ENCODE measurements around the gene RAC2.
"Not testable (repeated sequence)": the region's sequence is repeated elsewhere in the genome, so short reads cannot be mapped to it uniquely, and the experiment has no call there.

RAC2 gene

DNA sequence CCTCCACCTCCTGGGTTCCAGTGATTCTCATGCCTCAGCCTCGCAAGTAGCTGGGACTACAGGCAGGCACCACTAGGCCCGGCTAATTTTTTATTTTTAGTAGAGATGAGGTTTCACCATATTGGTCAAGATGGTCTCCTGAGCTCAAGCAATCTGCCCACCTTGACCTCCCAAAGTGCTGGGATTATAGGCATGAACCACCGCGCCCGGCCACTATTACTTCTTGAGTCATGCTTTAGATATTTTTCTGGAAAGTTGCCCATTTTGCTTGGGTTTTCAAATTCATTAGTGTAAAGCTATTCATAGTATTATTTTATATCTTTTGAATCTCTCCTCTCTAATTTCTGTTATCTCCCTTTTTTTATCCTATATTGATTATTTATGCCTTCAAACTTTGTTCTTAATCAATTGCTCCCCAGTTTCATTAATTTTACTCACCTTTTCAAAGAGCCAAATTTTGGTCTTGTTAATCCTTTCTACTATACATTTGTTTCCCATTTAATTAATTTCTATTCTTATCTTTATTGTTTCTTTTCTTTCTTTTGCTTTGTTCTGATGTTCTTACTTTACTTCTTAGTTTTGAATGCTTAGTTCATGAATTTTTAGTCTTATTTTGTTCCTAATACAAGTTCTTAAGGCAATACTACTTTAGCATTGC, 10.3 kb upstream of the RAC2 start:
- peaks cover 0 to 59% of the 10 kb centered on the region in 2 donors for H3K27me3 ChIP-seq
- H3K4me3 ChIP-seq: no peak overlapping the region
- DNase-seq: no peak
- TF ChIP-seq, protein P1, sequence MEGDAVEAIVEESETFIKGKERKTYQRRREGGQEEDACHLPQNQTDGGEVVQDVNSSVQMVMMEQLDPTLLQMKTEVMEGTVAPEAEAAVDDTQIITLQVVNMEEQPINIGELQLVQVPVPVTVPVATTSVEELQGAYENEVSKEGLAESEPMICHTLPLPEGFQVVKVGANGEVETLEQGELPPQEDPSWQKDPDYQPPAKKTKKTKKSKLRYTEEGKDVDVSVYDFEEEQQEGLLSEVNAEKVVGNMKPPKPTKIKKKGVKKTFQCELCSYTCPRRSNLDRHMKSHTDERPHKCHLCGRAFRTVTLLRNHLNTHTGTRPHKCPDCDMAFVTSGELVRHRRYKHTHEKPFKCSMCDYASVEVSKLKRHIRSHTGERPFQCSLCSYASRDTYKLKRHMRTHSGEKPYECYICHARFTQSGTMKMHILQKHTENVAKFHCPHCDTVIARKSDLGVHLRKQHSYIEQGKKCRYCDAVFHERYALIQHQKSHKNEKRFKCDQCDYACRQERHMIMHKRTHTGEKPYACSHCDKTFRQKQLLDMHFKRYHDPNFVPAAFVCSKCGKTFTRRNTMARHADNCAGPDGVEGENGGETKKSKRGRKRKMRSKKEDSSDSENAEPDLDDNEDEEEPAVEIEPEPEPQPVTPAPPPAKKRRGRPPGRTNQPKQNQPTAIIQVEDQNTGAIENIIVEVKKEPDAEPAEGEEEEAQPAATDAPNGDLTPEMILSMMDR (IDR thresholded peaks at IDR 0.05): no peak
- no peak overlapping the region for H3K27ac ChIP-seq
- H3K9me3 ChIP-seq: no peaks in the 10 kb centered on the region
- H3K4me1 ChIP-seq: no peaks in the 10 kb centered on the region
- intact Hi-C loops (cut with DNase I; ENCODE audit: low total_unique reads): no loop called here
- H3K36me3 ChIP-seq: no peaks in the 10 kb centered on the region

DNA sequence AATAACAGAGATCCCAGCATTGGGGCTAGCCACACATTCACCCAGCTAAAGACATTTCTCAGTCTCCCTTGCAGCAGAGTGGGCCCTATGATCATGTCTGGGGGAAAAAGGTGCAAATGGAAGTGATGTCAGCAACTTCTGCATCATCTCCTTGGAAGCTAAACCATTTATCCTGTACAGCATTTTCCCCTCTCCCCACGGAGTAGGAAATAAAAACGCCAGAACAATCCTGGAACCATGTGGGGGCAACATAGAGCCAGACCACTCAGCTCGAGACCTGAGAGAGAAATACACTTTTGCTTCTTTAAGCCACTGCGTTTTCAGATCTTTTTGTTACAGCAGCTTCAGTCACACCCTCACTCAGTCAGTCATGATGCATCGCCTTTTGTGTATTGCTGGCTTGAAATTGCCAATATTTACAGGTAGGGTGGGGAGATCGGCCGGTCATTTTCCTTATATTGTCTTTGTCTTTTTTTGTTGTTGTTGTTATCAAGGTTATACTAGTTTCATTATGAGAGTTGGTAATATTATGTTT, 9.1 kb upstream of the RAC2 start:
- Histone ChIP-seq H3K36me3 (no peaks in the 10 kb centered on the region), H3K27me3 (peaks cover 0 to 57% of the 10 kb centered on the region in 2 donors), H3K9me3 (no peaks in the 10 kb centered on the region), H3K4me3 (no peak overlapping the region), H3K4me1 (no peaks in the 10 kb centered on the region), H3K27ac (no peak overlapping the region)
- TF ChIP-seq, protein P1 (IDR thresholded peaks at IDR 0.05): no peak
- no peak for DNase-seq
- intact Hi-C loops (cut with DNase I; ENCODE audit: low total_unique reads): no loop called here

DNA sequence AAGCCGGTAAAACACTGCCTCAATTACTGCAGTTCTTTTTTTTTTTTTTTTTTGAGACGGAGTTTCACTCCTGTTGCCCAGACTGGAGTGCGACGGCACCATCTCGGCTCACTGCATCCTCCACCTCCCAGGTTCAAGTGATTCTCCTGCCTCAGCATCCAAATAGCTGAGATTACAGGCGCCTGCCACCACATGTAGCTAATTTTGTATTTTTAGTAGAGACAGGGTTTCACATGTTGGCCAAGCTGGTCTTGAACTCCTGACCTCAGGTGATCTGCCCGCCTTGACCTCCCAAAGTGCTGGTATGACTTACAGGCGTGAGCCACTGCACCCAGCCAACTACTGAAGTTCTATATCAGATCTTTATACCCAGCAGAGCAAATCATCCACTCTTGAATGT, 7.8 kb upstream of the RAC2 start:
- intact Hi-C loops (cut with DNase I; ENCODE audit: low total_unique reads); H3K27ac ChIP-seq; H3K9me3 ChIP-seq; H3K4me1 ChIP-seq; H3K36me3 ChIP-seq; H3K4me3 ChIP-seq: not testable (repeated sequence)
- peak in 1 of 2 donors; percentile 24 for DNase-seq
- peaks cover 0 to 47% of the 10 kb centered on the region in 2 donors for H3K27me3 ChIP-seq

DNA sequence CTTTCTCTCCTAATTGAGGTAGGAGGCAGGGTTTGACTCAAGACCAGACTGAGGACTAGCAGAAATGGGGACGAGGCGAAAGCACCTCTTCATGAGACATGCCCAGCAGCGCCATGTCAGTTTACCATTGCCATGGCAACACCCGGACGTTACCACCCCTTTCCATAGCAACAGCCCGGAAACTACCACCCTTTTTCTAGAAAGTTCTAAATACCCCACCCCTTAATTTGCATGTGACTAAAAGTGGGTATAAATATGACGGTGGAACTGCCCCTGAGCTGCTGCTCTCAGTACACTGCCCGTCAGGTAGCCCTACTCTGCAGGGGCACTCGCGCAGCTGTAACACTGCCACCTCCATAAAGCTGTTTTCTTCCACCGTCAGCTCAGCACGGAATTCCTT, 5.9 kb upstream of the RAC2 start:
- TF ChIP-seq, protein P1 (IDR thresholded peaks at IDR 0.05): no peak
- H3K36me3 ChIP-seq: no peaks in the 10 kb centered on the region
- H3K4me3 ChIP-seq: no peak overlapping the region
- H3K9me3 ChIP-seq: no peaks in the 10 kb centered on the region
- peaks cover 0 to 38% of the 10 kb centered on the region in 2 donors for H3K27me3 ChIP-seq
- H3K4me1 ChIP-seq: no peaks in the 10 kb centered on the region
- H3K27ac ChIP-seq: no peak overlapping the region
- DNase-seq: no peak
- intact Hi-C loops (cut with DNase I; ENCODE audit: low total_unique reads): no loop called here

DNA sequence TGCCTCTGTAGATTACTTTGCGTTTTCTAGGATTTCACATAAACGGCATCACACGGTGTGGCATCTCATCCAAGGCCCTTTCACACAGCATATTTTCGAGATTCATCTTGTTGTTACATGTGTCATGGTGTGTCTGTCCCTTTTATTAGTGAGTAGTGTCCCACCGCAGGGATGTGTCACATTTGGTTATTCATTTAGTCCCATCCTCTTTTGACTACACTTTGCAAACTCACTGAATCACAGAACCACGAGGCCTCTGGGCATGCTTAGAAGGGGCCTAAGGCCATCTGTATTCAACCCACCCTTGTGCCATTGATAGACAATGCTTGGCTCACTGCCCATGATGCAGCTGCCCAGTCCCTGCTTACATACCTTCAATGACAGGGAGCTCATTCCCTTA, 4.2 kb upstream of the RAC2 start:
- Histone ChIP-seq H3K27me3 (peaks cover 0 to 47% of the 10 kb centered on the region in 2 donors), H3K27ac (no peak overlapping the region), H3K4me3 (no peak overlapping the region), H3K9me3 (no peaks in the 10 kb centered on the region), H3K4me1 (no peaks in the 10 kb centered on the region), H3K36me3 (no peaks in the 10 kb centered on the region)
- intact Hi-C loops (cut with DNase I; ENCODE audit: low total_unique reads): no loop called here
- TF ChIP-seq, protein P1 (IDR thresholded peaks at IDR 0.05): no peak
- no peak for DNase-seq

DNA sequence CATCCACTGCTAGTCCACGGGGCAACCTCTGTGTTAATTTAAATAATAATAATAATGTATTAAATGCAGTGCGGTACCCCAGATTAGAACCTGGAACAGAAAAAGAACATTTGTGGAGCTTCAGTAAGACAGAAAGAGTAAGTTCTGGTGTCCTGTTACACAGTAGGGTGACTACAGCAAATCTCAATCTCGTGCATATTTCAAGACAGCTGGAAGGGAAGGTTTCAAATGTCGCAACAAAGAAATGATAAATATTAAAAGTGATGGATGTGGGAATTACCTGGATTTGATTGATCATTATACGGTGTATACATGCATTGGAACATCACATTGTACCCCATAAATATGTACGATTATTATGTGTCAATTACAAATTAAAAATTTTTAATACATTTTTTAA, 1.7 kb upstream of the RAC2 start:
- H3K27me3 ChIP-seq: peaks cover 0 to 58% of the 10 kb centered on the region in 2 donors
- H3K36me3 ChIP-seq: no peaks in the 10 kb centered on the region
- no peaks in the 10 kb centered on the region for H3K4me1 ChIP-seq
- H3K4me3 ChIP-seq: no peak overlapping the region
- H3K9me3 ChIP-seq: no peaks in the 10 kb centered on the region
- no peak overlapping the region for H3K27ac ChIP-seq
- no peak for DNase-seq
- intact Hi-C loops (cut with DNase I; ENCODE audit: low total_unique reads): no loop called here
- TF ChIP-seq, protein P1 (IDR thresholded peaks at IDR 0.05): no peak

Data from tibial artery (tissue), 4 donors.